Stimulated activated CD4-positive, alpha-beta T cell treated with anti-CD3 and anti-CD28 coated beads, Interleukin-12 subunit alpha, Interleukin-12 subunit beta, amount 100 ng/mL, for 48 hours (primary cell): ENCODE results near the gene LRRC51.
"Not testable (repeated sequence)": the region's sequence is repeated elsewhere in the genome, so short reads cannot be mapped to it uniquely, and the experiment has no call there.

Experiments used
- DNase-seq, 3 donors: peaks; one replicate each; pipeline ENCODE4 v3.0.0-alpha.2; 2020; ENCODE audit warnings: low read depth in 2 of 3, low spot score in 1 of 3

Gene LRRC51

GRCh38 chr11:72138821-72139390 lies 58.3 kb downstream of the LRRC51 start:
- no peak for DNase-seq

- DNase-seq, result no peak
Observed at GRCh38 chr11:72139500-72139899, 58.9 kb downstream of the LRRC51 start.

GRCh38 chr11:72140661-72141060 lies 60.0 kb downstream of the LRRC51 start:
- no peak for DNase-seq

DNA sequence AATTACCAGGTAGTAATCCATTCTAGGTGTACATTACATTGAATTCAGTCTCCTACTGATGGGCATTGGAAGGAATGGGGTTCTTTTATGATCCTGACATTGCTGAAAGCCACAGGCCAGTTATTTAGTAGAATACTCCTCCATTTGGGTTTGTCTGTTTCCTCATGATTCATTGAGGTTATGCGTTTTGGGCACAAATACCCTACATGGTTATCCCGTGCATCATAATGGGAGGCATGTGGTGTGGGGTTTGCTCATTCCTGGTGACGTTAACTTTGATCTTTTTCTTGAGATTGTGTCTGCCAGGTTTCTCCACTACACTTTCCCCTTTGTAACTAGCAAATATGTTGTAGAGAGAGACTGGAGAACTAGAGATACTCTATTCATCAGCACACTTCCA lies 60.4 kb downstream of the LRRC51 start:
- DNase-seq, result peak in 2 of 3 donors; percentile 19 to 27

GRCh38 chr11:72142086-72142485 lies 61.4 kb downstream of the LRRC51 start:
- not testable (repeated sequence) for DNase-seq

DNA sequence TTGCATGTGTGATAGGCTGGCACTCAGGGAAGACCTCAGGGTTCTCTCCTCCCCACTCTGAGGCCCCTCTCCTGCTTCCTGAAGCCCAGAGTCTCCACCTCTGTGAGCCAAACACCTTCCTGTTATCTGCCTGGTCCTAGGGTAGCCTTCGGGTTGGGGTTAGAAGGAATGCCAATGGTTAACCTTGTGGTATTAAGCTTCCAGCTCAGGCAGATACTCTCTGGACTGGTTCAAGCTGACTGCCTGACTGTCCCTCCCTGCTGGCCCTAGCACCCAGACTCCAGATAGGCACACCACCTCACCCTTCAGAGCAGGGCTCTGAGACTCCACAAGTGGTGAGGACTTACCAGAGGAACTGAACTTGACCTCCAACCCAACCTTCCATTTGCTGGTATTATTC lies 61.9 kb downstream of the LRRC51 start:
- not testable (repeated sequence) for DNase-seq

GRCh38 chr11:72144807-72145565 lies 64.3 kb downstream of the LRRC51 start:
- no peak for DNase-seq
